Naive thymus-derived CD4-positive, alpha-beta T cell (primary cell): ENCODE data around the gene TXNL1. TPM values are rescaled to one million over a fixed set of nuclear protein-coding genes. Genes with fewer than 3 reads are reported as not detected.

Experiments
- ATAC-seq: fragments of 150-1000 bp; cut with Tn5 transposase; 2 replicates; pipeline ENCODE4 v1.10.0; 2021; ENCODE audit warnings: mild to moderate bottlenecking, moderate library complexity
- CTCF ChIA-PET: fragments of 350-600 bp; sonication (Branson Sonifier 250); formaldehyde crosslinking; loops from one replicate; lab custom pipeline; 2021; ENCODE audit warnings: antibody characterized with exemption; lab: Charles Lee
- POLR2A ChIA-PET: fragments of 350-600 bp; sonication (Branson Sonifier 250); formaldehyde crosslinking; loops from one replicate; lab custom pipeline; 2021; ENCODE audit warnings: antibody characterized with exemption, inconsistent platforms; lab: Charles Lee
- DNase-seq, 9 donors: peaks; one replicate each; pipeline versions ENCODE4 v3.0.0 to v3.0.0-alpha.2; 2020 to 2022; ENCODE audit warnings: mixed read lengths in 1 of 9
- H3K27ac ChIP-seq: one replicate; pipeline ENCODE4 v1.7.0; 2013; ENCODE audit warnings: mild to moderate bottlenecking, low read depth, low read length, moderate library complexity
- H3K27me3 ChIP-seq, 2 donors: one replicate each; pipeline ENCODE4 v1.7.0; 2013; ENCODE audit warnings: low read length in 2 of 2, mild to moderate bottlenecking in 2 of 2, moderate library complexity in 2 of 2; ENCODE audit not compliant: control insufficient read depth in 2 of 2, insufficient read depth in 2 of 2
- H3K36me3 ChIP-seq, 3 experiments: 1 replicate in 2 of 3; 2 replicates in 1 of 3; pipeline ENCODE4 v1.7.0; 2013; ENCODE audit warnings: low read length in 3 of 3, mild to moderate bottlenecking in 3 of 3, moderate library complexity in 1 of 3; ENCODE audit not compliant: insufficient read depth in 3 of 3, control insufficient read depth in 2 of 3
- H3K4me1 ChIP-seq, 2 donors: one replicate each; pipeline ENCODE4 v1.7.0; 2013; ENCODE audit warnings: low read length in 2 of 2, mild to moderate bottlenecking in 2 of 2, moderate library complexity in 1 of 2; ENCODE audit not compliant: control insufficient read depth in 2 of 2, insufficient read depth in 2 of 2
- H3K4me3 ChIP-seq: 2 replicates; pipeline ENCODE4 v1.7.0; 2013; ENCODE audit warnings: mild to moderate bottlenecking, low read length
- H3K9me3 ChIP-seq, 3 experiments: 1 replicate in 2 of 3; 2 replicates in 1 of 3; pipeline ENCODE4 v1.7.0; 2013; ENCODE audit warnings: low read length in 3 of 3; ENCODE audit not compliant: control insufficient read depth in 2 of 3
- H3K27ac Mint-ChIP-seq, 9 donors: one replicate each; pipeline ENCODE4 v1.8.0; 2020 to 2022; ENCODE audit warnings: mixed read lengths in 9 of 9, mild to moderate bottlenecking in 8 of 9, moderate library complexity in 5 of 9, inconsistent platforms in 2 of 9
- H3K27me3 Mint-ChIP-seq, 5 donors: one replicate each; pipeline ENCODE4 v1.8.0; 2021 to 2022; ENCODE audit warnings: mixed read lengths in 5 of 5, mild to moderate bottlenecking in 1 of 5
- H3K36me3 Mint-ChIP-seq, 5 donors: one replicate each; pipeline ENCODE4 v1.8.0; 2020 to 2022; ENCODE audit warnings: mixed read lengths in 5 of 5, mild to moderate bottlenecking in 3 of 5, inconsistent platforms in 1 of 5
- H3K4me1 Mint-ChIP-seq, 7 donors: one replicate each; pipeline ENCODE4 v1.8.0; 2020 to 2022; ENCODE audit warnings: mixed read lengths in 7 of 7, mild to moderate bottlenecking in 3 of 7, inconsistent platforms in 1 of 7
- H3K4me3 Mint-ChIP-seq, 10 donors: one replicate each; pipeline ENCODE4 v1.8.0; 2020 to 2022; ENCODE audit warnings: mild to moderate bottlenecking in 10 of 10, mixed read lengths in 10 of 10, moderate library complexity in 6 of 10, inconsistent platforms in 2 of 10
- H3K9me3 Mint-ChIP-seq, 11 donors: one replicate each; pipeline ENCODE4 v1.8.0; 2020 to 2022; ENCODE audit warnings: mixed read lengths in 11 of 11, mild to moderate bottlenecking in 4 of 11, inconsistent platforms in 1 of 11, moderate library complexity in 1 of 11
- intact Hi-C, 2 donors: fragments of 100-400 bp; cut with micrococcal nuclease; formaldehyde crosslinking; loops; one replicate each; pipeline ENCODE4 v1.15.1; 2023
- polyA plus RNA-seq, 2 donors: library from polyadenylated mRNA; unstranded; fragments of 300-500 nt; fragmentation: Illumina TruSeq; gene quantifications; one replicate each; pipeline ENCODE4 v1.2.3, GENCODE V29; 2021
- total RNA-seq, 6 experiments: library from RNA in 5 of 6; stranded (reverse) in 5 of 6; gene quantifications; 1 replicate in 5 of 6; 2 replicates in 1 of 6; pipeline ENCODE4 v1.2.3 and lab custom pipeline; 2021 to 2026

The TXNL1 gene
- total and polyA plus RNA-seq, 7 experiments from 2014 or later, result 32.4 to 65.5 (median 44.3) TPM

GRCh38 chr18:56632070-56633022 lies 6.0 kb downstream of the TXNL1 start:
- ChIA-PET POLR2A (no interaction called here), CTCF (interaction anchor here (0.6 to 1.3 kb wide), 3 partner anchors 7 to 794 kb away, joined by 3 to 4 read pairs (median 3); no protein-coding TSS in a partner anchor)
- Histone ChIP-seq H3K4me1 (peaks cover 11 to 20% of the 10 kb centered on the region in 2 donors), H3K9me3 (no peaks in the 10 kb centered on the region), H3K4me3 (no peak overlapping the region), H3K36me3 (peaks cover 0 to 4% (median 0%) of the 10 kb centered on the region in 3 experiments), H3K27ac (no peak overlapping the region), H3K27me3 (no peaks in the 10 kb centered on the region)
- Mint-ChIP-seq H3K27me3 (no peaks in the 10 kb centered on the region), H3K4me1 (peaks cover 56 to 97% (median 89%) of the 10 kb centered on the region in 7 donors), H3K27ac (no peak overlapping the region), H3K9me3 (no peaks in the 10 kb centered on the region), H3K36me3 (peaks cover 0 to 22% (median 12%) of the 10 kb centered on the region in 5 donors), H3K4me3 (peak overlapping the region in 1 of 10 donors; percentile 37)
- intact Hi-C loops, result loop anchor here in 1 of 2 donors (10.0 kb wide), 2 partner anchors 372 to 1202 kb away; no protein-coding TSS in a partner anchor
- ATAC-seq, result no peak
- no peak for DNase-seq

- H3K9me3 Mint-ChIP-seq, result no peaks in the 10 kb centered on the region
- no peaks in the 10 kb centered on the region for H3K9me3 ChIP-seq
- H3K27me3 Mint-ChIP-seq, result no peaks in the 10 kb centered on the region
- H3K4me1 ChIP-seq, result no peaks in the 10 kb centered on the region
- DNase-seq, result no peak
- POLR2A ChIA-PET, result no interaction called here
- H3K4me3 ChIP-seq, result no peak overlapping the region
- CTCF ChIA-PET, result interaction anchor here (0.5 kb wide), 1 partner anchor 104 kb away, joined by 3 read pairs; no protein-coding TSS in a partner anchor
- H3K27ac Mint-ChIP-seq, result no peak overlapping the region
- H3K27me3 ChIP-seq, result no peaks in the 10 kb centered on the region
- no peak for ATAC-seq
- intact Hi-C loops, result no loop called here
- no peak overlapping the region for H3K27ac ChIP-seq
- peaks cover 37 to 76% (median 72%) of the 10 kb centered on the region in 7 donors for H3K4me1 Mint-ChIP-seq
- peaks cover 0 to 25% (median 12%) of the 10 kb centered on the region in 5 donors for H3K36me3 Mint-ChIP-seq
- H3K36me3 ChIP-seq, result peaks cover 0 to 12% (median 0%) of the 10 kb centered on the region in 3 experiments
- peak overlapping the region in 3 of 10 donors; percentile 2 to 40 (median 17) for H3K4me3 Mint-ChIP-seq
These were observed 10.4 kb downstream of the TXNL1 start for GRCh38 chr18:56627991-56628390.

GRCh38 chr18:56615738-56616520 lies 22.5 kb downstream of the TXNL1 start:
- no peaks in the 10 kb centered on the region for H3K4me1 ChIP-seq
- Mint-ChIP-seq H3K9me3 (no peaks in the 10 kb centered on the region), H3K27ac (no peak overlapping the region), H3K27me3 (no peaks in the 10 kb centered on the region), H3K36me3 (peaks cover 5 to 51% (median 28%) of the 10 kb centered on the region in 5 donors), H3K4me3 (no peak overlapping the region), H3K4me1 (peaks cover 0 to 6% (median 0%) of the 10 kb centered on the region in 7 donors)
- DNase-seq, result no peak
- no peak overlapping the region for H3K4me3 ChIP-seq
- peaks cover 0 to 47% (median 6%) of the 10 kb centered on the region in 3 experiments for H3K36me3 ChIP-seq
- ChIA-PET CTCF (interaction anchor here (0.5 to 0.7 kb wide), 2 partner anchors 43 to 90 kb away, joined by 3 to 5 read pairs; no protein-coding TSS in a partner anchor), POLR2A (interaction anchor here (1.1 kb wide), 1 partner anchor 35 kb away, joined by 3 read pairs; the partner anchor contains the start of gene WDR7)
- H3K27me3 ChIP-seq, result no peaks in the 10 kb centered on the region
- H3K27ac ChIP-seq, result no peak overlapping the region
- no peak for ATAC-seq
- no peaks in the 10 kb centered on the region for H3K9me3 ChIP-seq
- intact Hi-C loops, result no loop called here

GRCh38 chr18:56606618-56607017 lies 31.8 kb downstream of the TXNL1 start:
- Mint-ChIP-seq H3K4me1 (peaks cover 0 to 2% (median 0%) of the 10 kb centered on the region in 7 donors), H3K36me3 (peaks cover 4 to 40% (median 22%) of the 10 kb centered on the region in 5 donors), H3K27me3 (no peaks in the 10 kb centered on the region), H3K27ac (no peak overlapping the region), H3K9me3 (no peaks in the 10 kb centered on the region), H3K4me3 (no peak overlapping the region)
- no peak overlapping the region for H3K4me3 ChIP-seq
- ChIA-PET POLR2A (interaction anchor here (0.6 kb wide), 1 partner anchor 9 kb away, joined by 3 read pairs; no protein-coding TSS in a partner anchor), CTCF (no interaction called here)
- H3K27ac ChIP-seq, result no peak overlapping the region
- no peaks in the 10 kb centered on the region for H3K4me1 ChIP-seq
- H3K27me3 ChIP-seq, result no peaks in the 10 kb centered on the region
- ATAC-seq, result no peak
- no peaks in the 10 kb centered on the region for H3K9me3 ChIP-seq
- no peak for DNase-seq
- peaks cover 0 to 26% (median 15%) of the 10 kb centered on the region in 3 experiments for H3K36me3 ChIP-seq
- intact Hi-C loops, result no loop called here

GRCh38 chr18:56598422-56598821 lies 40.0 kb downstream of the TXNL1 start:
- ChIA-PET POLR2A (interaction anchor here (0.7 kb wide), 1 partner anchor 8 kb away, joined by 3 read pairs; no protein-coding TSS in a partner anchor), CTCF (no interaction called here)
- Histone ChIP-seq H3K9me3 (no peaks in the 10 kb centered on the region), H3K4me1 (no peaks in the 10 kb centered on the region), H3K4me3 (no peak overlapping the region), H3K27ac (no peak overlapping the region), H3K27me3 (no peaks in the 10 kb centered on the region), H3K36me3 (peaks cover 0 to 3% (median 0%) of the 10 kb centered on the region in 3 experiments)
- Mint-ChIP-seq H3K4me3 (no peak overlapping the region), H3K27me3 (no peaks in the 10 kb centered on the region), H3K4me1 (no peaks in the 10 kb centered on the region), H3K27ac (no peak overlapping the region), H3K36me3 (peaks cover 0 to 10% (median 2%) of the 10 kb centered on the region in 5 donors), H3K9me3 (peaks cover 0 to 9% (median 0%) of the 10 kb centered on the region in 11 donors)
- DNase-seq (no peak), ATAC-seq (no peak)
- intact Hi-C loops, result no loop called here

GRCh38 chr18:56593906-56594305 lies 44.5 kb downstream of the TXNL1 start:
- ChIA-PET POLR2A (no interaction called here), CTCF (no interaction called here)
- intact Hi-C loops, result no loop called here
- Mint-ChIP-seq H3K4me1 (no peaks in the 10 kb centered on the region), H3K4me3 (no peak overlapping the region), H3K36me3 (peaks cover 0 to 4% (median 0%) of the 10 kb centered on the region in 5 donors), H3K27me3 (peaks cover 0 to 9% (median 0%) of the 10 kb centered on the region in 5 donors), H3K9me3 (peaks cover 0 to 9% (median 0%) of the 10 kb centered on the region in 11 donors), H3K27ac (no peak overlapping the region)
- ATAC-seq (no peak), DNase-seq (no peak)
- Histone ChIP-seq H3K9me3 (no peaks in the 10 kb centered on the region), H3K27me3 (no peaks in the 10 kb centered on the region), H3K4me1 (no peaks in the 10 kb centered on the region), H3K36me3 (no peaks in the 10 kb centered on the region), H3K27ac (no peak overlapping the region), H3K4me3 (no peak overlapping the region)
